ENCODE data around the gene SCRT2. TPM values are rescaled to one million over a fixed set of nuclear protein-coding genes. Genes with fewer than 3 reads are reported as not detected.

The SCRT2 gene
- total and polyA plus RNA-seq, 9 of the 15 experiments (the other 6 are each of a cell fraction or from before 2014, with no cell fraction given) = 0.04 to 0.75 (median 0.13) TPM; not detected in 2

- H3K27me3 ChIP-seq (ENCODE audit: control insufficient read depth in 2 of 2, insufficient read depth in 2 of 2, low read length in 2 of 2) = no peaks in the 10 kb centered on the region
- H3K4me1 ChIP-seq (replicated peaks in 1 of 2; ENCODE audit: control insufficient read depth in 2 of 2, insufficient read depth in 2 of 2, low read length in 2 of 2) = peaks cover 39 to 46% of the 10 kb centered on the region in 2 experiments
- TF ChIP-seq POLR2B (IDR thresholded peaks at IDR 0.05; ENCODE audit: low read depth, partially characterized antibody) (peak; percentile 20), ID3 (CRISPR knock-in tag; IDR thresholded peaks at IDR 0.05) (no peak), ID3 (tag; IDR thresholded peaks at IDR 0.05) (no peak), CEBPG (CRISPR knock-in tag; IDR thresholded peaks at IDR 0.05) (no peak), CEBPG (tag; conservative IDR thresholded peaks at IDR 0.05 in 1 of 2, IDR thresholded peaks at IDR 0.05 in 1 of 2) (0 out of 4 replicates have a peak, but pooled peaks of 1 of the 2 experiments have one; percentile 46), HNRNPLL (IDR thresholded peaks at IDR 0.05; ENCODE audit: low read depth, low read length, poor library complexity, severe bottlenecking) (no peak), CEBPB (tag; IDR thresholded peaks at IDR 0.05) (0 out of 2 replicates have a peak, but pooled peaks have one; percentile 2)
- ATAC-seq (no peak), DNase-seq (ENCODE audit: extremely low read depth in 1 of 4, low spot score in 3 of 4) (no peak), FAIRE-seq (no peak)
- ChIA-PET POLR2A (interaction anchor here (1.0 to 2.3 kb wide), 2 partner anchors 10 to 13 kb away, joined by 3 to 8 read pairs; no protein-coding TSS in a partner anchor), CTCF (ENCODE audit: low intra/inter-chr PET ratio) (interaction anchor here (1.3 to 3.2 kb wide), 2 partner anchors 14 to 74 kb away, joined by 3 to 22 read pairs; no protein-coding TSS in a partner anchor)
- peak overlapping the region in 1 of 2 experiments; percentile 83; a peak in 2 of 4 replicates for H3K9ac ChIP-seq (ENCODE audit: insufficient read depth in 1 of 2, low read depth in 2 of 2, low read length in 2 of 2)
- H2AFZ ChIP-seq (ENCODE audit: low read depth, low read length) = peak overlapping the region; percentile 61; the same call in 1 of the 2 replicates
- H3K27ac ChIP-seq (ENCODE audit: extremely low read depth, low read depth, low read length) = peak overlapping the region; percentile 91
- no TSS peak for BruUV-seq (replicated peaks)
- intact Hi-C loops (cut with micrococcal nuclease) (no loop called here), in situ Hi-C loops (cut with MboI) (loop anchor here (5.0 kb wide), 1 partner anchor 73 kb away; no protein-coding TSS in a partner anchor)
- no peaks in the 10 kb centered on the region for H4K20me1 ChIP-seq (replicated peaks; ENCODE audit: control insufficient read depth, insufficient read depth, low read length)
- H3K36me3 ChIP-seq (ENCODE audit: control insufficient read depth, insufficient read depth, low read length) = peaks cover 17% of the 10 kb centered on the region; the same call in 2 of the 3 replicates
- H3K79me2 ChIP-seq (ENCODE audit: control insufficient read depth, insufficient read depth, low read length) = peaks cover 40% of the 10 kb centered on the region
- H3K9me3 ChIP-seq (replicated peaks; ENCODE audit: control insufficient read depth, insufficient read depth, low read depth, low read length) = no peaks in the 10 kb centered on the region
- H3K9me1 ChIP-seq (ENCODE audit: control insufficient read depth, insufficient read depth, low read length) = no peaks in the 10 kb centered on the region
- 74% methylated on average over 3 of the region's 3 CpGs for WGBS (ENCODE audit: insufficient coverage, low coverage, missing lambda C conversion rate)
- H3K4me3 ChIP-seq = no peak overlapping the region
- H3K4me2 ChIP-seq (ENCODE audit: insufficient read depth, low read length) = peak overlapping the region; percentile 85
Measured at GRCh38 chr20:654417-654750, 21.2 kb downstream of the SCRT2 start.

All from K562 (cell line).